ENCODE data around the gene RPGRIP1.
"Not testable (repeated sequence)": the region's sequence is repeated elsewhere in the genome, so short reads cannot be mapped to it uniquely, and the experiment has no call there.

RPGRIP1 gene

GRCh38 chr14:21258889-21259787, 20.7 kb upstream of the RPGRIP1 start:
- DNase-seq, result no peak

- no peak for DNase-seq
Measured at GRCh38 chr14:21261824-21262223, 18.1 kb upstream of the RPGRIP1 start.

- no peak for DNase-seq
Measured at GRCh38 chr14:21262410-21262809, 17.5 kb upstream of the RPGRIP1 start.

GRCh38 chr14:21263284-21264024, 16.4 kb upstream of the RPGRIP1 start:
- no peak for DNase-seq

GRCh38 chr14:21264025-21264801, 15.7 kb upstream of the RPGRIP1 start:
- no peak for DNase-seq

- DNase-seq, result no peak
Measured at GRCh38 chr14:21267431-21267845, 12.4 kb upstream of the RPGRIP1 start.

- no peak for DNase-seq
Measured at GRCh38 chr14:21267886-21268616, 11.8 kb upstream of the RPGRIP1 start.

- DNase-seq, result peak in 3 of 14 donors; percentile 15 to 31 (median 29)
Measured at GRCh38 chr14:21268617-21269251, 11.1 kb upstream of the RPGRIP1 start.

GRCh38 chr14:21269252-21270046, 10.4 kb upstream of the RPGRIP1 start, which contains the start of gene HNRNPC:
Gene HNRNPC, minus strand, starts transcription at chr14:21269442. Its CDS starts 35,249 bp downstream, at chr14:21234193.
- peak; percentile 86 to 100 (median 99) for DNase-seq

GRCh38 chr14:21272661-21273060, 7.2 kb upstream of the RPGRIP1 start:
- DNase-seq, result not testable (repeated sequence)

GRCh38 chr14:21275261-21275858, 4.5 kb upstream of the RPGRIP1 start:
- DNase-seq, result peak in 1 of 14 donors; percentile 63

GRCh38 chr14:21278632-21279031, 1.3 kb upstream of the RPGRIP1 start:
- DNase-seq, result no peak

- DNase-seq, result not testable (repeated sequence)
Measured at GRCh38 chr14:21281917-21282316, 2.0 kb downstream of the RPGRIP1 start.

- DNase-seq, result not testable (repeated sequence)
Measured at GRCh38 chr14:21286516-21286915, 6.6 kb downstream of the RPGRIP1 start.

- DNase-seq, result no peak
Measured at GRCh38 chr14:21287168-21287567, 7.3 kb downstream of the RPGRIP1 start.

GRCh38 chr14:21294026-21294425, 14.1 kb downstream of the RPGRIP1 start:
- DNase-seq, result not testable (repeated sequence)

GRCh38 chr14:21298358-21298757, 18.5 kb downstream of the RPGRIP1 start:
- no peak for DNase-seq

- no peak for DNase-seq
Measured at GRCh38 chr14:21299562-21300130, 19.8 kb downstream of the RPGRIP1 start.

- DNase-seq, result peak in 5 of 14 donors; percentile 1 to 20 (median 6)
Measured at GRCh38 chr14:21300892-21301291, 21.0 kb downstream of the RPGRIP1 start.

Data from C1 segment of cervical spinal cord (tissue), 14 donors.